PFSK-1 (cell line): ENCODE measurements around the gene UST.

ENCODE experiments used
- REST ChIP-seq, 2 experiments: IDR thresholded peaks; 2 replicates each; pipeline versions ENCODE4 v1.6.1 to v1.8.0; 2011 to 2012; ENCODE audit warnings: low read depth in 2 of 2, low read length in 2 of 2, control low read depth in 1 of 2, inconsistent platforms in 1 of 2, mild to moderate bottlenecking in 1 of 2, moderate library complexity in 1 of 2; ENCODE audit not compliant: insufficient read depth in 1 of 2
- SIN3A ChIP-seq: IDR thresholded peaks from 2 replicates; pipeline ENCODE4 v1.6.1; 2012; ENCODE audit warnings: mild to moderate bottlenecking, low read length, moderate library complexity, borderline replicate concordance; ENCODE audit not compliant: insufficient read depth
- TAF1 ChIP-seq: IDR thresholded peaks from 2 replicates; pipeline ENCODE4 v1.6.1; 2012; ENCODE audit warnings: low read length, control low read depth, borderline replicate concordance; ENCODE audit not compliant: insufficient read depth

GRCh38 chr6:148716811-148717210 lies 30.0 kb upstream of the UST start:
- no peak for TF ChIP-seq REST (IDR thresholded peaks at IDR 0.05; ENCODE audit: insufficient read depth in 1 of 2, low read depth in 2 of 2, low read length in 2 of 2)
- TF ChIP-seq SIN3A: no peak
- TF ChIP-seq TAF1: no peak
